NCI-H2196 (cell line): ENCODE results near the gene CDK1.
A peak's percentile ranks its signal among the peaks of the same experiment; 100 is the strongest.
"Not testable (repeated sequence)": the region's sequence is repeated elsewhere in the genome, so short reads cannot be mapped to it uniquely, and the experiment has no call there.

ENCODE experiments used
- DNase-seq: peaks from one replicate; lab custom pipeline; 2025; ENCODE audit not compliant: unreplicated experiment; lab: John Stamatoyannopoulos, UW

CDK1 gene

DNA sequence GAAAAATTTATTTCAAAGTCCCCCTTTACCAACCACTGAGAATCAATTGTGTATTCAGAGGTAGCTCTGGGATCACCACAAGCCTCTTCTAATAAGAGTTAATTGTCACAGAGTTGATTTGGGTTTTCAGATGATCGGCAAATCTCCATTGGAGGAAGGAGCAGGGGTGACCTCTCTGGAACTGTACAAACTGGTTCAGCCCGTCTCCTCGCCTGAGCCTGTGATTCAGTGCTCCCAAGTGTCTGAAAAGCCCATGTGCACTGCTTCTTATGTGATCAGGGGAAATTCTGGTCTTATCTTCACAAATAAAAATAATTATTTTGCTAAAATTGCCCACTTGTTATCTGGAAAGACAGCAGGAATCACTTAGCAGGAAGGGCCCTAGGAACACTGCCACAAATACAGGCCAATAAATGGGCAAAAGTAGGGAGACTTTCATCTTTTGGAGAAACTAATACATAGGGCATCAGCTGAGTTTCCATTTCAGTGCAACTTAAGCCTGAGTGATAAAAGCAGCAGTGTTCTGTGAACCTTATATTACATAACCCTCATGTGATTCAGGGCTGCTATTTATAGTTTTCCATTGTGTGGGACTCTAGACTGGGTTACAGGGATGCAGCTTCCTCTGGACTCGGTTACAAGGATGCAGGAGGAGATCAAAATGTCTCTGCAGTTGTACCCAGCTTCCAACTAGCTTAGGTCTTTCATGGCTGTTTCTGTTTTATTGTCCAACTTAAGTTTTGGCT, 32.3 kb downstream of the CDK1 start:
- no peak for DNase-seq

DNA sequence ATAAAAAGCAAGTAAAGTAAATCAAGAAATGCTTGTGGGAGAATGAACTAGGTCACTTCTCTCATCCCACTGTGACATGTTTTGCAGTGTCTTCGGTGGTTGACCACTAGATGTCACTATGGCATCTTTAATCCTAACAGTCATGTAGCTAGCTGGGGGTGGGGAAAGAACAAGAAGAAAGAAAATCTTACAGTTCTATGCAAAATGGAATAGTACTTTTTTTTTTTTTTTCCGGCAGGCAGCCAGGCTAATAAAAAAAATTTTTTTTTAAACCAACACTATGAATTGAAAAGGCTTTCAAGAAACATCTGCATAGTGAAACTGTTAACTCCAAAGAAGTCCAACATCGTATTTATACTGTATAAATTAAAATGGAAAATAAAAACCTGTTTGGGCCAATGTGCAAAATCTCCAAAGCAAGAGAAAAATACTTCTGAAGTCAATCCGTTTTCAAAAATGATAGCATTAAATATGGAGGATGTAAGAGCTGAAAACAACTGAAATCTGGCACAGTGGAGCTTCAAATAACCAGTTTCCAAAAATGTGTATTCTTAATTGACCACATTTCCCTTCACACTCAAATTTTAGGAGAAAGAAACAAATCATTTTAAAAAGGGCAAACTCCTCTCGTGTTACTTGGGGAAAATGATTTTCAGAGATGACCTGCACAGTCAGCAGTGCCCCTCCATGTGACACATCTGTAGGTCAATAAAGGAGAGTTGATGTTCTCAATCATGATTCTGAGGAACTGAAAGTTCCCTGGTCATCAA, 38.5 kb downstream of the CDK1 start:
- DNase-seq: peak; percentile 50

DNA sequence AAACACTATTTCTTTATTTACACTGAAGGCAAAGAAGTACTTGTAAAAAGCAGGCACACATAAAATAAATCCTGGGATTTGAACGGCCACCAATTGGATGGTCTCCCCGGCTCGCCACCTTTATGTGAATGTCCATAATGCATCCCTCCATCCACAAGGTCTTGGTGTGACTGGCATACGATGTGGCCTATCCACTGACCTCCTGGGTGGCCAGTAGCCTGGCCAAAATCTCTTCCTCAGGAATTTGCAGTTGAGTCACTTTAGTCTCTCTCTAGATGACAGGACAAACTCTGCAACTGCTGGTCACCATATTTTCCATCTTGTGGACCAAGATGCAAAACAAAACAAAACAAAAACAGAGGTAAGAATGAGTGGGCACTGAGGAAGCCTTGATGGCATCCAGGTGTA, 39.1 kb downstream of the CDK1 start:
- no peak for DNase-seq

DNA sequence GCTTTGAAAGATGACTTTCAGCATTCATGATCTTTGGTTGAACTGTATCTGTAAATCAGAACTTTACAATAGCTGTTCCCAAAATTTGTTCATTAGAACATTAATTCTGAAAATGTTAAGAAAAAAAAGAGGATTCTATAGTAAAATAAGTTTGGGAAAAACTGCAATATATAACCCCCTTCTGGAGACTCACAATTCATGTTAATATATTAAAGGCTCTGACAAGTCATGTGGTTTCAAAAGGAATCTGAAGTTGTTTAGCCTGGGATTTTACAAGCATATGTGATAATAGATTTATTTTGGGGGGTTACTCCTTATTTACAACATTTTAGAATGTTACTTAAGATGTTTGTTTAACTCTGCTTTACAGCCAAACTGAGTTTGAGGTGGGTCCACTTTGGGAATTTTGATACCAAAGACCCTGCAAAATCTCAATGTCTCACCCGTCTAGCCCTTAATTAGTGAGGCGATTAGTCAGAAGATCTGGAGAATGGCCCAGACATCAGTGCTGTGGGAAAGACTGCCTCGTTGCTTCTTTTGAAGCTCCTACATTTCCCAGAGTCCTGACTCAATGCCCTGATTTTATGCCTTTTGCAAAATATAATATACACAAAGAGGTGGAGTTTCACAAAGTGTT, 40.0 kb downstream of the CDK1 start:
- DNase-seq: no peak

DNA sequence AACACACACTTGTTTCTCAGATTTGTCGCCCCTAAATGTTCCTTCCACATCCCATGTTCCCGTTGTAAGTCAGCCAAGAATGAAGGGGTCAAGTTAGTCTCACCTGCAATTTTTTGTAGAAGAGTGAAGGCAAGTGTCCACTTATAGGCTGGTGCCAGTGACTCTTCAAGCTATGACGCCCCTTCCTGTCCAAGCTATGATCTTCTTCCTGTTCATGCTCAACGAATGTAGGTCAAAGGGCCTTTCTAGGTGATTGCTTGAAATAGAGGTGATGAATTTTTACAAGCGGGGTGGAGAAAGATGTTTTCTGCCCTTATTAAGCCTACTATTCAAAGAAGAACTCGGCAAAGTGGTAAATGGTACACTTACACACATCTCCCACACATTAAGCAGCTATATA, 41.0 kb downstream of the CDK1 start:
- no peak for DNase-seq

DNA sequence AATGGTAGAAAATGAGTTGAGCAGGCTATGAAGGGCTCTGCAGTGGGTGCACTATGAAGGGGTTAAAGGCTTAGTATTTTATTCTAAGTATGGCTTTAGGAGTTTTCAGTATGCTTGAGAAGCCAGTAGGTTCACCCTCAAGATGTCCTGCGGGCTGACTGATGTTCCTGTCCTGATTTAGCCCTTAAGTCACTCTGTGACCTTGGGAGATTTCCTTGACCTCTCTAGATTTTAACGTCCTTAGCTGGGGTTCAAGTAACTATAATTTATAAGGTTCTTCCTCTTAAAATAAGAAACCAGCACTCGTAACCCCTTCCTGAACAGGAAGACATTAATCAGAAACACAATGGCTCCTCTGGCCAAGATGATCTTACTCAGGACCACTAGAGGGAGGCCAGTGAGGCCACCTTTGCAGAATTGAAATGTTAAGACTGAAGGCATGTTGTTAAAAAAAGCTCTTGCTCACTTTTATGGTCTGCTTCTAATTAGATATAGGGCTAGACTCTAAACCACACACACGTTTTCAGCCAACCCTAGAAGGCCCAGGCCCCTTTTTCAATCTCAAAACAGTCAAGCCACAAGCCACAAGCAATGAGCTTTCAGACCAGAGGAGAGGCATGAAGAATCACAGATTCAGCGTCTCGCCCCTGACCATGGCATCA, 41.9 kb downstream of the CDK1 start:
- DNase-seq: no peak

DNA sequence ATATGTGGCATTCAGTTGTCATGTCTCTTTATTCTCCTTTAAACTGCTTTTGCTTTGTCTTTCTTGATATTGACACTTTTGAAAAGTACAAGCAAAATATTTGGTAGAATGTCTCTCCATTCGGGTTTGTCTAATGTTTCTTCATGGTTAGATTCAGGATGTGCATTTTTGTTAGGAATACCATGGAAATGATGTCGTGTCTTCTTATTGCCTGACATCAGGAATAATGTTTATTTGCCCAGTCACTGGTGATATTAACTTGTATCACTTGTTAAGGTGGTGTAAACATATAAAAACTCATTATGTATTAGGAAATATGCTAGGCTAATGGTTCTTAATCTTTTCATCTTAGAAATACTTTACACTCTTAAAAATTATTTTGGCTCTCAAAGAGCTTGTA, 43.4 kb downstream of the CDK1 start:
- no peak for DNase-seq

DNA sequence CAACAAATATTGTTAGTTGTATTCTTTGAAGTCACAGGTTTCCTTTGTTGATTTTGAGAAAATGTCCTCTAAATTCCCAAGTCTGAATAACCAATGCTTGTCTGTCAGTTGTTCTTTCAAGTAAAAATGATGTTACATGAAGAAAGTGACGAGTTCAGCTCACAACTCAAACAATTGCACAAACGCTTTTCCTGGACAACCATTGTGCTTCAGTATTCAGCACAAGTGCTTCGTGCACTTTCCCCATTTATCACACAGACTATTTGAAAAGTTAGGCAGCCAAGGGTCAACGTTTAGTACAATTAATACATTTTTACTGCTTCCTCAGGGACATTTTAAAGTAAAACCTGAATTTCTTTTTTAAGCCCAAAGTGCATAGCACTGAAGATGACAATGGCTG, 44.5 kb downstream of the CDK1 start:
- DNase-seq: no peak

DNA sequence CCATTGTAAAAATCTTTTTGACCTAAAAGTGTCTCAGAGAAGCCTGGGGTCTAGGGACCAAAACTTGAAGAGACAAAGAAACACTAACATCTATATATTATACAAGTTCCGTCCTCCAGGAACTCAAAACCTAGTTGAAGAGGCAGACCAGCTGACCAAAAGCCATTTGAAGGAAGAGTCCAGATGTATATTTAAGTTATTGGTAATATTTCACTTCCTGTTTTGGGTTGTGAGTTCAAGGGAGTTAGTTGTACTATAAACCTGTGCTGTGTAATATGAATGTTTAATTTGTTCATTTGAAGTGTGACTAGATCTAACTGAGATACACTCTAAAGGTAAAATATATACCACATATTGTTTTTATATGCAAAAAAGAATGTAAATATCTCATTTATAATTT, 45.0 kb downstream of the CDK1 start:
- DNase-seq: no peak

DNA sequence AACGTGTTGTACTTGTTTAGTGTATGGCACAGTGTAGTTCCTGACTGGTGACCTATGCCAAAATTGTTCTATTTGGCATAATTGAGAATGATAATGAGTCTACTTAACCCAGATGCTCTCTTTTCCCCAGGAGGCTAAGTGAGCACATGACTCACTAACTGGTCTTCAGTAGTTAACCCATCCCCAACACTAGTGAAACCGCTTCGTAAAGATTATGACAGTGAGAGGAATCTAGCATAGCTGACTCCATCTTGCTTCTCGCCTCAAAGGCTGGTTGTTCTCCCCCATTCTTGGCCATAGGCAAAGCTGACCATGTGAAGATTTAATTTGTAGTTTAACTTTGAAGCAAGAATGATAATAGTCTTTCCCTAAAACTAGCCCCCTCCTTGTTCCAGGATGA, 47.2 kb downstream of the CDK1 start:
- no peak for DNase-seq

DNA sequence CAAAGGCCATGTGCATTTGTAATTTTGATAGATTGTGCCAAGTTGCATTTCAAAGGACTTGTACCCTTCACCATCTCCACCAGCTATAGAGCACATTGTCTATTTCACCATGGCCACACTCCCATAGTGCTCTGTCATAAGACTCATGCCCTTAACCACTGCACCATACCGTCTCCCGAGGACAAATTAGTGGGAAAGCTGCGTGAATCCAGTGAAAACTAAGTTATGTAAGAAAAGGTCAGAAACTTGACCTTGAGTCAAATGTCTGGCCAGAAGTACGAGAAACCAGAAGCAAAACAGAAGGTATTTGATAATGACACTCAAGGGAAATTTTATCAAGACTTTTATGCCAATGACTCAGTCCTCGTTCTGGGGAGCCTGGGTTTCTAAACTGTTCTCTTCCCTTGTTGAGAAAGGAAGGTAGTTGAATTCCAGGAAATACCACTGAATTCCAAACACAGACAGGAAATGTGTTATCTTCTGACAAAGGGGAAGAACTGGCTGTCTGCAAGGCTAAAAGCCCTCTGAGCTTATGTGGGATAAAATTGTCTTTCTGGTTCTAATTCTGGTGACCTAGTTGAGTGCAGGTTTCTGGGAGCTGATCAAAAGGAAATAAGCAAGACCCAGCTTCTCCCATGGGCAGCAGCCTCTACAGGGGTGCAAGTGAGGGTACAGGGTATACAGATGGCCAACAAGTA, 49.7 kb downstream of the CDK1 start:
- no peak for DNase-seq

DNA sequence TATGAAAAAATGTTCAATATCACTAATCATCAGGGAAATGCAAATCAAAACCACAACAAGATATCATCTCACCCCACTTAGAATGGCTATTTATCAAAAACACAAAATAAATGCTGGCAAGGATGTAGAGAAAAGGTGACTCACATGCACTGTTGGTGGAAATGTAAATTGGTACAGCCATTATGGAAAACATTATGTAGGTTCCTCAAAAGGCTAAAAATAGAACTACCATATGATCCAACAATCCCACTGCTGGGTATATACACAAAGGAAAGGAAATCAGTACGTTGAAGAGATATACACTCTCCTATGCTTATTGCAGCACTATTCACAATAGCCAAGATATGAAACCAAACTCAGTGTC, 50.2 kb downstream of the CDK1 start:
- no peak for DNase-seq

DNA sequence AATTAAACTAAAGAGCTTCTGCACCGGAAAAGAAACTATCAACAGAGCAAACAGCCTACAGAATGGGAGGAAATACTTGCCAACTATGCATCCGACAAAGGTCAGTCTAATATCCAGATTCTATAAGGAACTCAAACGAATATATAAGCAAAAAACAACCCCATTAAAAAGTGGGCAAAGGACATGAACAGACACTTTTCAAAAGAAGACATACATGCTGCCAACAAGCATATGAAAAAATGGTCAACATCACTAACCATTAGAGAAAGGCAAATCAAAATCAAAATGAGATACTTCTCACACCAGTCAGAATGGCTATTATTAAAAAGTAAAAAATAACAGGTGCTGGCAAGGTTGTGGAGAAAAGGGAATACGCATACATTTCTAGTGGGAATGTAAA, 53.9 kb downstream of the CDK1 start:
- DNase-seq: not testable (repeated sequence)

DNA sequence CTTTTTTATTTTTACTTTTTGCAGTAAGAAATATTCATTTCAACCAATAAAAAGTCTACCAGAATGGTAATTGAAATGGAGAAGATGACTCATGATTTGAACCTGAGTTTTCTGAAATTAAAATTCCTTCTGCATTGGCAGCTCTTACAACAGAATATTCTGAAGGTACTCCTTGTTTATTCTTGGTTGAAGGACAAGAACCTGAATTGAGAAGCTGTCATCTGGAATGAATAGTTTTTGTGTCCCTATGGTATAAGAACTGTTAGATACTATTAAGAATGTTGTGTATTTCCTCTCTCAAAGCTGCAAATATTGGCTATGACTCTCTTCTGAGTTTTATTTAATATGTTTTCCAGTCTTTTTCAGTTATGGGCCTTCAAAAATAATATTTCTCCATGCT, 56.1 kb downstream of the CDK1 start:
- no peak for DNase-seq

DNA sequence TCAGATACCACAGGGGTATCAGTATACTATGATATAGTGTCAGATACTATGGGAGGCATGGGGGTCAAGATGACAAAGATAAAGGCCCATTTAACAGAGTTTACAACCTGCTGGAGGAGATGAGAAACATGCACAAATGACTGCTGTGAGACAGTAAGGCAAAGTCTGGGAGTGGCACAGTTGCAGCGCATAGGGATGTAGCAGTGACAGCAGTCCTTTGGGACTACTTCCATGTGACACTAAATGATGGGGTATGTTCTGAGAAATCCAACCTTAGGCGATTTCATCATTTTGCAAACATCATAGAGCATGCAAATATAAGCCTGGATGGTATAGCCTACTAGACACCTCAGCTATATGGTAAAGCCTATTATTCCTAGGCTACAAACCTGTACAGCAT, 56.8 kb downstream of the CDK1 start:
- no peak for DNase-seq

DNA sequence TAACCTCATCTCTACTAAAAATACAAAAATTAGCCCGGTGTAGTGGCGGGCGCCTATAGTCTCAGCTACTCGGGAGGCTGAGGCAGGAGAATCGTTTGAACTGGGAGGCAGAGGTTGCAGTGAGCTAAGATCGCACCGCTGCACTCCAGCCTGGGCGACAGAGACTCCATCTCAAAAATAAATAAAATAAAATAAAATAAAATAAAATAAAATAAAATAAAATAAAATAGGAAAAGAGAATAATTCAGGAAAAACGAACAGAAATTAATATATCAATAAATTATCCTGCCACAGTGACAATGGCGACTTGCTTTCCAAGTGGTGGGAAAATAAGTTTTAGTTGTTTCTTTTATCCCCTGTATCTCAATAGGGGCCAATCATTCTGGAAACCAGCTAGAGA, 62.9 kb downstream of the CDK1 start:
- not testable (repeated sequence) for DNase-seq

DNA sequence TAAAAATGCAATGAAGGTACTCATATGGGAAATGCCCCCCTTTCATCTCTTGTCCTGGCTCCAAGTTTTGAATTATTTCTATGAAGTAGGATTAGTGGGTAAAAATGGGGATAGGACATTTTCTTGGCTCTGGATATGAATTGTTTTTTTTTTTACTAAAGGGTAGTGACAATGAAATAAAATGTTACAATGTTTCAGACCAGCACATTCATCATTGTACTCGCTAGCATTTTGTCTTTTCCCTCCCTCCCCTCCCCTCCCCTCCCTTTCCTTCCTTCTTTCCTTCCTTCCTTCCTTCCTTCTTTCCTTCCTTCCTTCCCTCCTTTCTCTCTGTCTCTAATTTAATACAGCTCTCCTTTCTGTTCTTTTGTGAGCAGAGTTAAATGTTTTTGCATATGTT, 64.4 kb downstream of the CDK1 start:
- DNase-seq: no peak
